Measurements from ENCODE around the gene CTRB1. TPM values are rescaled to one million over a fixed set of nuclear protein-coding genes. Genes with fewer than 3 reads are reported as not detected.
"Not testable (repeated sequence)": the region's sequence is repeated elsewhere in the genome, so short reads cannot be mapped to it uniquely, and the experiment has no call there.

CTRB1 gene
- total RNA-seq, 1 experiment from 2014 or later = not detected

DNA sequence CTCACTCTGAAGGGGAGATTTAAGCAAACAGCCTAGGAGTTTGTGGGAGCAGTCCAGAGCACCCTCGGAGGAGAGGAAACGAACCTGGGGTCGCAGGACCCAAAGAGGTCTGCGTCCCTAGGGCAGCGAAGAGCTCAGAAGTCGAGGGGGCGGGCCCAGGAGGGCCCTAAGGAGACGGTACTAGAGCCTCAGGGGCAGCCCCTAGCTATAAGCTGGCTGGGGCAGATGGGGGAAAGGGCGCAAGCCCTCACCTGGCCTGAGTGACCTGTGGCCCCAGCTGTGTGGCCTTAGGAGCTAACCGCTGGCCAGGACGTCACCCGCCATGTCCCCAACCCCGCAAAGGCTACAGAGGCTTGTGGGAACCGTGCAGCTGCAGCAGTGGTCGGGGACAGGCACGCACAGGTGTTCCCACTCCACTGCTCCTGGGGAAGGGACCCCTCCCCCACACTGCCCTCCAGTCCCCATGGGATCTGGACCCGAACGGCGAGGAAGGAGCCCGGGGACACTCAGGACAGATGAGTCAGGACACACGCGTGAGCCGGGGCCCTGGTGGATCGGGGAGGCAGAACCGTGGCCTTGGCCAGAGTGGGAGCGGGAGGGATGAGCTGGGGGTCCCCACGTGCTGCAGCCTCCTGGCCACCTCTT is 9.8 kb upstream of the CTRB1 start:
- Histone ChIP-seq H3K9me3 (ENCODE audit: insufficient read depth, low read depth) (no peaks in the 10 kb centered on the region), H3K9me2 (ENCODE audit: insufficient read depth) (no peaks in the 10 kb centered on the region), H3K79me2 (ENCODE audit: low read depth) (no peaks in the 10 kb centered on the region), H4K20me1 (ENCODE audit: insufficient read depth) (no peaks in the 10 kb centered on the region), H3K27ac (no peak overlapping the region), H2AFZ (no peak overlapping the region), H3K4me3 (no peak overlapping the region), H3K4me1 (replicated peaks; ENCODE audit: insufficient read depth) (no peaks in the 10 kb centered on the region), H3K4me2 (no peak overlapping the region), H3K27me3 (ENCODE audit: insufficient read depth, low read depth) (no peaks in the 10 kb centered on the region), H3K36me3 (ENCODE audit: low read depth) (no peaks in the 10 kb centered on the region), H3F3A (ENCODE audit: insufficient read depth, low read depth) (no peaks in the 10 kb centered on the region)
- TF ChIP-seq EZH2 (IDR thresholded peaks at IDR 0.05; ENCODE audit: low read depth) = no peak
- TF ChIP-seq, protein P1, sequence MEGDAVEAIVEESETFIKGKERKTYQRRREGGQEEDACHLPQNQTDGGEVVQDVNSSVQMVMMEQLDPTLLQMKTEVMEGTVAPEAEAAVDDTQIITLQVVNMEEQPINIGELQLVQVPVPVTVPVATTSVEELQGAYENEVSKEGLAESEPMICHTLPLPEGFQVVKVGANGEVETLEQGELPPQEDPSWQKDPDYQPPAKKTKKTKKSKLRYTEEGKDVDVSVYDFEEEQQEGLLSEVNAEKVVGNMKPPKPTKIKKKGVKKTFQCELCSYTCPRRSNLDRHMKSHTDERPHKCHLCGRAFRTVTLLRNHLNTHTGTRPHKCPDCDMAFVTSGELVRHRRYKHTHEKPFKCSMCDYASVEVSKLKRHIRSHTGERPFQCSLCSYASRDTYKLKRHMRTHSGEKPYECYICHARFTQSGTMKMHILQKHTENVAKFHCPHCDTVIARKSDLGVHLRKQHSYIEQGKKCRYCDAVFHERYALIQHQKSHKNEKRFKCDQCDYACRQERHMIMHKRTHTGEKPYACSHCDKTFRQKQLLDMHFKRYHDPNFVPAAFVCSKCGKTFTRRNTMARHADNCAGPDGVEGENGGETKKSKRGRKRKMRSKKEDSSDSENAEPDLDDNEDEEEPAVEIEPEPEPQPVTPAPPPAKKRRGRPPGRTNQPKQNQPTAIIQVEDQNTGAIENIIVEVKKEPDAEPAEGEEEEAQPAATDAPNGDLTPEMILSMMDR (conservative IDR thresholded peaks at IDR 0.05) = no peak
- POLR2A ChIA-PET (ENCODE audit: unreplicated experiment) = no interaction called here
- intact Hi-C loops (cut with micrococcal nuclease; ENCODE audit: unreplicated experiment) = no loop called here
- BruUV-seq (replicated peaks) = no TSS peak
- CTCF ChIA-PET = no interaction called here
- DNase-seq = no peak

DNA sequence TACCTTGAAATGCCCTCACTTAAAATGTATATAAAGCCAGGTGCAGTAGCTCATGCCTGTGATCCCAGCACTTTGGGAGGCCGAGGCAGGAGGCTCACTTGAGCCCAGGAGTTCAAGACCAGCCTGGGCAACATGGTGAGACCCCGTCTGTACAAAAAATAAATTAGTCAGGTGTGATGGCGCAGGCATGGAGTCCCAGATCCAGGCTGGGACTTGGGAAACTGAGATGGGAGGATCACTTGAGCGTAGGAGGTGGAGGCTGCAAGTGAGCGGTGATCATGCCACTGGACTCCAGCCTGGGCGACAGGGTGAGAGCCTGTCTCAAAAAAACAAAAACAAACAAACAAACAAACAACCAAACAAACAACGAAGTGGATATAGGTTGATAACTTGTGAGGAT is 9.3 kb upstream of the CTRB1 start:
- not testable (repeated sequence) for H3K4me2 ChIP-seq

DNA sequence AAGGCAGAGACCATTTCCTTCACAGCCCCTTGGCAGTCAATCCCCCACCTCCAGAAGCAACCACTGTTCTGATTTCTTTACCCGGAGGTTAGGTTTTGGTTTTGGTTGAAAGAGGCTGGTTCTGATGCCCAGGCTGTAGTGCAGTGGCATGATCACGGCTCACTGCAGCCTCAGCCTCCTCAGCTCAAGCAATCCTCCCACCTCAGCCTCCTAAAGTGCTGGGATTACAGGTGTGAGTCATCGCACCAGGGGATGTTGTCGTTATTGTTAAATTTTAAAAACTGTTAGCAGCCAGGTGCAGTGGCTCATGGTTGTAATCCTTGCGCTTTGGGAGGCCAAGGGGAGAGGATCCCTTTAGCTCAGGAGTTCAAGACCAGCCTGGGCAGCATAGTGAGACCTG is 8.8 kb upstream of the CTRB1 start:
- POLR2A ChIA-PET (ENCODE audit: unreplicated experiment) = no interaction called here
- Histone ChIP-seq H4K20me1 (ENCODE audit: insufficient read depth) (no peaks in the 10 kb centered on the region), H3K4me3 (no peak overlapping the region), H3K9me2 (ENCODE audit: insufficient read depth) (no peaks in the 10 kb centered on the region), H2AFZ (no peak overlapping the region), H3K36me3 (ENCODE audit: low read depth) (no peaks in the 10 kb centered on the region), H3K9me3 (ENCODE audit: insufficient read depth, low read depth) (no peaks in the 10 kb centered on the region), H3K79me2 (ENCODE audit: low read depth) (no peaks in the 10 kb centered on the region), H3K4me1 (replicated peaks; ENCODE audit: insufficient read depth) (no peaks in the 10 kb centered on the region), H3K4me2 (no peak overlapping the region), H3K27ac (no peak overlapping the region), H3F3A (ENCODE audit: insufficient read depth, low read depth) (no peaks in the 10 kb centered on the region), H3K27me3 (ENCODE audit: insufficient read depth, low read depth) (no peaks in the 10 kb centered on the region)
- intact Hi-C loops (cut with micrococcal nuclease; ENCODE audit: unreplicated experiment) = no loop called here
- TF ChIP-seq, protein P1 (conservative IDR thresholded peaks at IDR 0.05) = no peak
- TF ChIP-seq EZH2 (IDR thresholded peaks at IDR 0.05; ENCODE audit: low read depth) = no peak
- CTCF ChIA-PET = interaction anchor here (0.6 kb wide), 1 partner anchor 10 kb away, joined by 12 read pairs; no protein-coding TSS in a partner anchor
- no peak for DNase-seq
- BruUV-seq (replicated peaks) = no TSS peak

More for the DNA sequence above, 9.3 kb upstream of the CTRB1 start:
- H4K20me1 ChIP-seq (ENCODE audit: insufficient read depth); H3K9me3 ChIP-seq (ENCODE audit: insufficient read depth, low read depth); intact Hi-C loops (cut with micrococcal nuclease; ENCODE audit: unreplicated experiment); H3K27me3 ChIP-seq (ENCODE audit: insufficient read depth, low read depth); BruUV-seq (replicated peaks); H3K4me3 ChIP-seq; POLR2A ChIA-PET (ENCODE audit: unreplicated experiment); H2AFZ ChIP-seq; H3K36me3 ChIP-seq (ENCODE audit: low read depth); DNase-seq; H3F3A ChIP-seq (ENCODE audit: insufficient read depth, low read depth); H3K4me1 ChIP-seq (replicated peaks; ENCODE audit: insufficient read depth); H3K9me2 ChIP-seq (ENCODE audit: insufficient read depth); H3K27ac ChIP-seq; H3K79me2 ChIP-seq (ENCODE audit: low read depth): not testable (repeated sequence)
- CTCF ChIA-PET = interaction anchor here (0.6 kb wide), 1 partner anchor 9 kb away, joined by 12 read pairs; no protein-coding TSS in a partner anchor

DNA sequence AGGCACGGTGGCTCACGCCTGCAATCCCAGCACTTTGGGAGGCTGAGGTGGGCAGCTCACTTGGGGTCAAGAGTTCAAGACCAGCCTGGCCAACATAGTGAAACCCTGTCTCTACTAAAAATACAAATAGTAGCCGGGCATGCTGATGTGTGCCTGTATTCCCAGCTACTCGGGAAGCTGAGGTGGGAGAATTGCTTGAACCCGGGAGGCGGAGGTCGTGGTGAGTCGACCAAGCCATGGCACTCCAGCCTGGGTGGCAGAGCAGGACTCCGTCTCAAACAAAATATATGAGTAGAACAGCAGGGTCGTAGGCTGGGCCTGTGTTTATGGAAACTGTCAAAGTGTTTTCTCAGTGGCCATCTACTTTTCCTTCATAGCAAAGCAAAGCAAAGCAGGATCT is 7.5 kb upstream of the CTRB1 start:
- H3K36me3 ChIP-seq (ENCODE audit: low read depth); H2AFZ ChIP-seq; DNase-seq; H3K4me1 ChIP-seq (replicated peaks; ENCODE audit: insufficient read depth); intact Hi-C loops (cut with micrococcal nuclease; ENCODE audit: unreplicated experiment); H4K20me1 ChIP-seq (ENCODE audit: insufficient read depth); H3K4me3 ChIP-seq; H3K4me2 ChIP-seq; H3F3A ChIP-seq (ENCODE audit: insufficient read depth, low read depth); H3K27ac ChIP-seq; POLR2A ChIA-PET (ENCODE audit: unreplicated experiment); H3K9me3 ChIP-seq (ENCODE audit: insufficient read depth, low read depth); CTCF ChIA-PET; H3K9me2 ChIP-seq (ENCODE audit: insufficient read depth); BruUV-seq (replicated peaks); H3K27me3 ChIP-seq (ENCODE audit: insufficient read depth, low read depth); H3K79me2 ChIP-seq (ENCODE audit: low read depth): not testable (repeated sequence)
